Ovary (tissue), 9 donors: ENCODE results near the gene RPL5. TPM values are rescaled to one million over a fixed set of nuclear protein-coding genes. Genes with fewer than 3 reads are reported as not detected.

ENCODE experiments used
- DNase-seq, 5 donors: peaks; one replicate each; pipeline ENCODE4 v3.0.0-alpha.2; 2019 to 2020
- H3K27ac ChIP-seq, 2 donors: fragments of 200-600 bp; one replicate each; pipeline versions ENCODE4 v1.5.1 to v1.8.0; 2019 to 2022
- H3K27me3 ChIP-seq: fragments of 200-600 bp; one replicate; pipeline ENCODE4 v1.8.0; 2022
- H3K36me3 ChIP-seq: fragments of 200-600 bp; sonication (generic); one replicate; pipeline ENCODE4 v1.5.1; 2019
- H3K4me1 ChIP-seq: one replicate; pipeline ENCODE4 v1.8.1; 2013; ENCODE audit warnings: mild to moderate bottlenecking, moderate library complexity; ENCODE audit not compliant: insufficient read depth
- H3K4me3 ChIP-seq: fragments of 200-600 bp; sonication (generic); one replicate; pipeline ENCODE4 v1.5.1; 2017
- H3K9me3 ChIP-seq, 2 donors: fragments of 200-600 bp in 1 of 2; sonication (generic) in 1 of 2; one replicate each; pipeline versions ENCODE4 v1.5.1 to v1.8.1; 2013 to 2019; ENCODE audit warnings: mild to moderate bottlenecking in 1 of 2, moderate library complexity in 1 of 2
- CTCF ChIP-seq, 3 donors: fragments of 450-650 bp in 2 of 3; fragments of 200-600 bp in 1 of 3; IDR thresholded peaks; one replicate each; pipeline versions ENCODE4 v1.5.1 to v1.8.0; 2016 to 2022; ENCODE audit warnings: antibody characterized with exemption in 3 of 3, mild to moderate bottlenecking in 1 of 3
- EP300 ChIP-seq: sonication (generic); formaldehyde crosslinking; IDR thresholded peaks from one replicate; pipeline ENCODE4 v1.6.1; 2017; ENCODE audit warnings: antibody characterized with exemption
- POLR2A ChIP-seq: fragments of 450-650 bp; IDR thresholded peaks from one replicate; pipeline ENCODE4 v1.6.1; 2017; ENCODE audit warnings: antibody characterized with exemption, mild to moderate bottlenecking, moderate library complexity
- WGBS, 3 donors: extraction: QIAGEN DNeasy Blood & Tissue Kit in 1 of 3; methylation state at CpG; one replicate each; pipeline versions ENCODE4 v1.1.5 to v1.1.7; 2013 to 2017; 5-methylcytosine and 5-hydroxymethylcytosine counted together
- intact Hi-C, 4 donors: fragments of 100-400 bp; cut with DNase I; formaldehyde crosslinking; loops; one replicate each; pipeline versions ENCODE4 v1.11.0 to v1.15.1; 2022 to 2023
- polyA plus RNA-seq, 2 donors: library from polyadenylated mRNA; stranded (reverse); fragments of 200-250 nt in 1 of 2; fragments of 350-450 nt in 1 of 2; fragmentation: Illumina TruSeq in 1 of 2; extraction: RNeasy Lipid Tissue Mini Kit (QIAGEN cat#74804) in 1 of 2; gene quantifications; one replicate each; pipeline ENCODE4 v1.2.3, GENCODE V29; 2013 to 2014
- total RNA-seq, 7 donors: library from RNA; depleted of rRNA in 2 of 7; stranded (reverse); fragments of >200 nt in 2 of 7; fragmentation: NEBNext Ultra II Directional in 3 of 7; extraction: Animal tissue kit (Norgen Biotek cat#: 25700) in 3 of 7; gene quantifications; one replicate each; pipeline versions ENCODE4 v1.1.0 to v1.2.4, GENCODE V29; 2016 to 2023
- donor health status: DM: no; HTN: no; CAD: no; lungs with moderate emphysema.
- donor health status: DM: no; HTN: no; CAD: no.
- donor health status: Bipolar disorder and iron deficiency.
- donor health status: DM: yes; HTN: yes; CAD: no.
- donor health status: DM: no; HTN: no; CAD: no.
- donor health status: DM: yes; HTN: yes; CAD: no.

RPL5 gene
- total and polyA plus RNA-seq, 9 donors = 1,987 to 4,964 (median 3,329) TPM

- TF ChIP-seq EP300 = no peak
- no peak for TF ChIP-seq CTCF (IDR thresholded peaks at IDR 0.05)
- no peak for TF ChIP-seq POLR2A
- DNase-seq = no peak
- 46 to 51% (median 47%) methylated on average over 5 of the region's 5 CpGs for WGBS, 3 donors
- H3K27me3 ChIP-seq = no peaks in the 10 kb centered on the region
- no peak overlapping the region for H3K4me3 ChIP-seq
- peaks cover 4% of the 10 kb centered on the region for H3K4me1 ChIP-seq
- H3K27ac ChIP-seq = no peak overlapping the region
- H3K9me3 ChIP-seq = no peaks in the 10 kb centered on the region
- H3K36me3 ChIP-seq = no peaks in the 10 kb centered on the region
- intact Hi-C loops = no loop called here
Measured at GRCh38 chr1:92833840-92834239, 2.0 kb downstream of the RPL5 start.

GRCh38 chr1:92834617-92835016, 2.8 kb downstream of the RPL5 start:
- intact Hi-C loops = no loop called here
- Histone ChIP-seq H3K9me3 (no peaks in the 10 kb centered on the region), H3K27me3 (no peaks in the 10 kb centered on the region), H3K4me1 (peaks cover 4% of the 10 kb centered on the region), H3K36me3 (no peaks in the 10 kb centered on the region), H3K4me3 (no peak overlapping the region), H3K27ac (no peak overlapping the region)
- DNase-seq = no peak
- TF ChIP-seq POLR2A (no peak), CTCF (IDR thresholded peaks at IDR 0.05) (no peak), EP300 (no peak)
- WGBS, 3 donors = 58 to 69% (median 58%) methylated on average over 5 of the region's 5 CpGs

- no peak for DNase-seq
- intact Hi-C loops = no loop called here
- Histone ChIP-seq H3K9me3 (no peaks in the 10 kb centered on the region), H3K27ac (no peak overlapping the region), H3K4me1 (peaks cover 4% of the 10 kb centered on the region), H3K27me3 (no peaks in the 10 kb centered on the region), H3K4me3 (no peak overlapping the region), H3K36me3 (no peaks in the 10 kb centered on the region)
- 87 to 94% (median 88%) methylated on average over 2 of the region's 2 CpGs for WGBS, 3 donors
- no peak for TF ChIP-seq CTCF (IDR thresholded peaks at IDR 0.05)
- no peak for TF ChIP-seq EP300
- no peak for TF ChIP-seq POLR2A
Measured at GRCh38 chr1:92837062-92837461, 5.2 kb downstream of the RPL5 start.

- no peaks in the 10 kb centered on the region for H3K36me3 ChIP-seq
- TF ChIP-seq EP300 (no peak), POLR2A (no peak), CTCF (IDR thresholded peaks at IDR 0.05) (no peak)
- no peak overlapping the region for H3K27ac ChIP-seq
- intact Hi-C loops = no loop called here
- H3K9me3 ChIP-seq = no peaks in the 10 kb centered on the region
- no peak for DNase-seq
- H3K4me1 ChIP-seq = peaks cover 4% of the 10 kb centered on the region
- WGBS, 3 donors = 0 to 7% (median 0%) methylated on average over 1 of the region's 1 CpG
- H3K27me3 ChIP-seq = no peaks in the 10 kb centered on the region
- no peak overlapping the region for H3K4me3 ChIP-seq
Measured at GRCh38 chr1:92838519-92838918, 6.7 kb downstream of the RPL5 start.

- no peaks in the 10 kb centered on the region for H3K27me3 ChIP-seq
- intact Hi-C loops = no loop called here
- no peak overlapping the region for H3K27ac ChIP-seq
- TF ChIP-seq POLR2A = no peak
- TF ChIP-seq EP300 = no peak
- TF ChIP-seq CTCF (IDR thresholded peaks at IDR 0.05) = no peak
- no peak overlapping the region for H3K4me3 ChIP-seq
- peaks cover 2% of the 10 kb centered on the region for H3K4me1 ChIP-seq
- no peaks in the 10 kb centered on the region for H3K36me3 ChIP-seq
- DNase-seq = no peak
- no peaks in the 10 kb centered on the region for H3K9me3 ChIP-seq
- 43 to 59% (median 56%) methylated on average over 2 of the region's 2 CpGs for WGBS, 3 donors
Measured at GRCh38 chr1:92839442-92839841, 7.6 kb downstream of the RPL5 start.
